ENCODE measurements around the gene CMTM7. TPM values are rescaled to one million over a fixed set of nuclear protein-coding genes. Genes with fewer than 3 reads are reported as not detected.

Gene CMTM7
- total and polyA plus RNA-seq, 2 experiments from 2014 or later: 32.2 to 93.6 TPM

DNA sequence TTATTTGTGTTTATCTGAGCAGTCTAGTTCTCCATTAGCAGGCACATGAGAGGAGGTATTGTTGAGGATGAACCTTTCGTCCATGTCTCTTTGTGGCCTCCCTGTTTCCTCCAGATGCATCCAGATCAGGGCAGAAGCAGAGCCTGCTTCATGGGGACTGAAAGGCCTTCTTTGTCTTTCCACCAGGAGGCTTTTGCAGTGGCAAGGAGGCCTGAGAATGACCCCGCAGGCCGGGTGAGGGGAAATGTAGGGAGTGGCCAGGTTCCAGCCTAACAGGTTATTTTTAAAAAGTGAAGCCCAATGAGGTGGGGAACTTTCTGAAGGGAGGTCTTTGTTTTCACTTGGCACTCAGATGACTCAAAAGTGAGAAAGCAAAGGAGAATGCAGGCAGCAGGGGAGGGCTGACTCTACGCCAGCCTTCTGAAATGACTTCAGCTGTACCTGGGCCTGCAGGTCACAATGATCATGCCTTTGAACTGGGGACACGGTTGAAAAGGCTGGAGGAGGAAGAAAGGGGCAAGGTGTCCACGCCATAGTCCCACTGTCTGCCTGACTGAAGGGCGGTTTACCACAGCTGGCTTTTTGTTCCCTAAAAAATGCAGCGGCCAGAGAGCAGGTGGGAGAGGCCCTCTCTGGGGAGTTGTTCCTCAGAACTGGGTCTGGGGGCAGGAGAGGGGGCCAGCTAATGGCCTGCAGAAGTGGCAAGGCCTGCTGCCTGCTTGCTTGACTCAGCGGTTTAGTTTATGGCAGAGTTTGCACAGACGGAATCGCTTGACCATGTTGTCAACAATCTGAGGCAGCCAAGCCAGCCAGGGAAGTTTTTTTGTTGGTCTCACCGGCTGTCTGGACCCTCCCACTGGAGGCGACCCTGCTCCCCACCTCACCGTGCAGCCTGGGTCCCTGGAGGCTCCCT is 28.7 kb downstream of the CMTM7 start (continued):
- TF ChIP-seq, protein P1, sequence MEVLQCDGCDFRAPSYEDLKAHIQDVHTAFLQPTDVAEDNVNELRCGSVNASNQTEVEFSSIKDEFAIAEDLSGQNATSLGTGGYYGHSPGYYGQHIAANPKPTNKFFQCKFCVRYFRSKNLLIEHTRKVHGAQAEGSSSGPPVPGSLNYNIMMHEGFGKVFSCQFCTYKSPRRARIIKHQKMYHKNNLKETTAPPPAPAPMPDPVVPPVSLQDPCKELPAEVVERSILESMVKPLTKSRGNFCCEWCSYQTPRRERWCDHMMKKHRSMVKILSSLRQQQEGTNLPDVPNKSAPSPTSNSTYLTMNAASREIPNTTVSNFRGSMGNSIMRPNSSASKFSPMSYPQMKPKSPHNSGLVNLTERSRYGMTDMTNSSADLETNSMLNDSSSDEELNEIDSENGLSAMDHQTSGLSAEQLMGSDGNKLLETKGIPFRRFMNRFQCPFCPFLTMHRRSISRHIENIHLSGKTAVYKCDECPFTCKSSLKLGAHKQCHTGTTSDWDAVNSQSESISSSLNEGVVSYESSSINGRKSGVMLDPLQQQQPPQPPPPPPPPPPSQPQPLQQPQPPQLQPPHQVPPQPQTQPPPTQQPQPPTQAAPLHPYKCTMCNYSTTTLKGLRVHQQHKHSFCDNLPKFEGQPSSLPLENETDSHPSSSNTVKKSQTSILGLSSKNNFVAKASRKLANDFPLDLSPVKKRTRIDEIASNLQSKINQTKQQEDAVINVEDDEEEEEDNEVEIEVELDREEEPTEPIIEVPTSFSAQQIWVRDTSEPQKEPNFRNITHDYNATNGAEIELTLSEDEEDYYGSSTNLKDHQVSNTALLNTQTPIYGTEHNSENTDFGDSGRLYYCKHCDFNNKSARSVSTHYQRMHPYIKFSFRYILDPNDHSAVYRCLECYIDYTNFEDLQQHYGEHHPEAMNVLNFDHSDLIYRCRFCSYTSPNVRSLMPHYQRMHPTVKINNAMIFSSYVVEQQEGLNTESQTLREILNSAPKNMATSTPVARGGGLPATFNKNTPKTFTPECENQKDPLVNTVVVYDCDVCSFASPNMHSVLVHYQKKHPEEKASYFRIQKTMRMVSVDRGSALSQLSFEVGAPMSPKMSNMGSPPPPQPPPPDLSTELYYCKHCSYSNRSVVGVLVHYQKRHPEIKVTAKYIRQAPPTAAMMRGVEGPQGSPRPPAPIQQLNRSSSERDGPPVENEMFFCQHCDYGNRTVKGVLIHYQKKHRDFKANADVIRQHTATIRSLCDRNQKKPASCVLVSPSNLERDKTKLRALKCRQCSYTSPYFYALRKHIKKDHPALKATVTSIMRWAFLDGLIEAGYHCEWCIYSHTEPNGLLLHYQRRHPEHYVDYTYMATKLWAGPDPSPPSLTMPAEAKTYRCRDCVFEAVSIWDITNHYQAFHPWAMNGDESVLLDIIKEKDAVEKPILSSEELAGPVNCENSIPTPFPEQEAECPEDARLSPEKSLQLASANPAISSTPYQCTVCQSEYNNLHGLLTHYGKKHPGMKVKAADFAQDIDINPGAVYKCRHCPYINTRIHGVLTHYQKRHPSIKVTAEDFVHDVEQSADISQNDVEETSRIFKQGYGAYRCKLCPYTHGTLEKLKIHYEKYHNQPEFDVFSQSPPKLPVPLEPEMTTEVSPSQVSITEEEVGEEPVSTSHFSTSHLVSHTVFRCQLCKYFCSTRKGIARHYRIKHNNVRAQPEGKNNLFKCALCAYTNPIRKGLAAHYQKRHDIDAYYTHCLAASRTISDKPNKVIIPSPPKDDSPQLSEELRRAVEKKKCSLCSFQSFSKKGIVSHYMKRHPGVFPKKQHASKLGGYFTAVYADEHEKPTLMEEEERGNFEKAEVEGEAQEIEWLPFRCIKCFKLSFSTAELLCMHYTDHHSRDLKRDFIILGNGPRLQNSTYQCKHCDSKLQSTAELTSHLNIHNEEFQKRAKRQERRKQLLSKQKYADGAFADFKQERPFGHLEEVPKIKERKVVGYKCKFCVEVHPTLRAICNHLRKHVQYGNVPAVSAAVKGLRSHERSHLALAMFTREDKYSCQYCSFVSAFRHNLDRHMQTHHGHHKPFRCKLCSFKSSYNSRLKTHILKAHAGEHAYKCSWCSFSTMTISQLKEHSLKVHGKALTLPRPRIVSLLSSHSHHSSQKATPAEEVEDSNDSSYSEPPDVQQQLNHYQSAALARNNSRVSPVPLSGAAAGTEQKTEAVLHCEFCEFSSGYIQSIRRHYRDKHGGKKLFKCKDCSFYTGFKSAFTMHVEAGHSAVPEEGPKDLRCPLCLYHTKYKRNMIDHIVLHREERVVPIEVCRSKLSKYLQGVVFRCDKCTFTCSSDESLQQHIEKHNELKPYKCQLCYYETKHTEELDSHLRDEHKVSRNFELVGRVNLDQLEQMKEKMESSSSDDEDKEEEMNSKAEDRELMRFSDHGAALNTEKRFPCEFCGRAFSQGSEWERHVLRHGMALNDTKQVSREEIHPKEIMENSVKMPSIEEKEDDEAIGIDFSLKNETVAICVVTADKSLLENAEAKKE (CRISPR knock-in tag; IDR thresholded peaks at IDR 0.05): 0 out of 2 replicates have a peak, but pooled peaks have one; percentile 36

DNA sequence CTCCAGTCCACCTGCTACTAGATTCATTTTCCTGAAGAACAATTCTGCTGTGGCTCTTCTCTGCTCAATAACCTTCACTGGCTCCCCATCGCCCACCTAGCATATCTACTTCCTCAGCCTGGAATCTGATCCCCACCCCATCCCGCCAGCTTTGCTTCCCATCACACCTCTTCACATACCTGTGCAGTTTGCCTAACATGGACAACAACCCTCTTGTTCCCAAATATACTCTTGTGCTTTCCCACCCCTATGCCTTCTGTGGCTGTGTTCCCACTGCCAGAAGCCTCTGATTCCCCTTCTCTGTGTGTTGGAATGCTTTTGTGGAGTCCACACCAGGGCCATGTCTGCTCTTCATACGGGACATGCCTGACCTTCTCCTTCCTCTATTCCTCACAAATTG is 29.5 kb downstream of the CMTM7 start:
- Histone ChIP-seq H3K27me3 (ENCODE audit: insufficient read depth) (no peaks in the 10 kb centered on the region), H3K79me2 (replicated peaks; ENCODE audit: insufficient read depth) (peaks cover 77% of the 10 kb centered on the region), H4K20me1 (replicated peaks; ENCODE audit: insufficient read depth) (no peaks in the 10 kb centered on the region; the same call in 1 of the 2 replicates), H2AFZ (no peak overlapping the region), H3K4me3 (no peak overlapping the region), H3K9me2 (ENCODE audit: insufficient read depth) (no peaks in the 10 kb centered on the region), H3K4me1 (ENCODE audit: insufficient read depth) (peaks cover 17% of the 10 kb centered on the region), H3F3A (replicated peaks; ENCODE audit: low read depth) (no peaks in the 10 kb centered on the region), H3K27ac (ENCODE audit: low read depth) (no peak overlapping the region; the same call in 1 of the 2 replicates), H3K4me2 (0 out of 2 replicates have a peak overlapping the region, but pooled peaks have one; percentile 57), H3K36me3 (ENCODE audit: insufficient read depth) (no peaks in the 10 kb centered on the region)
- H3K27ac Mint-ChIP-seq: no peak overlapping the region
- no peaks in the 10 kb centered on the region for H3K27me3 Mint-ChIP-seq (ENCODE audit: insufficient read depth, low read depth, poor library complexity)
- DNase-seq (ENCODE audit: low spot score) (no peak), ATAC-seq (no peak)
- H3K36me3 Mint-ChIP-seq (ENCODE audit: low read depth): peaks cover 14% of the 10 kb centered on the region; the same call in 2 of the 3 replicates
- H3K4me1 Mint-ChIP-seq: peaks cover 24% of the 10 kb centered on the region
- peaks cover 12% of the 10 kb centered on the region; the same call in 2 of the 3 replicates for H3K9me3 Mint-ChIP-seq
- H3K4me3 Mint-ChIP-seq: no peak overlapping the region
- TF ChIP-seq, protein P2, sequence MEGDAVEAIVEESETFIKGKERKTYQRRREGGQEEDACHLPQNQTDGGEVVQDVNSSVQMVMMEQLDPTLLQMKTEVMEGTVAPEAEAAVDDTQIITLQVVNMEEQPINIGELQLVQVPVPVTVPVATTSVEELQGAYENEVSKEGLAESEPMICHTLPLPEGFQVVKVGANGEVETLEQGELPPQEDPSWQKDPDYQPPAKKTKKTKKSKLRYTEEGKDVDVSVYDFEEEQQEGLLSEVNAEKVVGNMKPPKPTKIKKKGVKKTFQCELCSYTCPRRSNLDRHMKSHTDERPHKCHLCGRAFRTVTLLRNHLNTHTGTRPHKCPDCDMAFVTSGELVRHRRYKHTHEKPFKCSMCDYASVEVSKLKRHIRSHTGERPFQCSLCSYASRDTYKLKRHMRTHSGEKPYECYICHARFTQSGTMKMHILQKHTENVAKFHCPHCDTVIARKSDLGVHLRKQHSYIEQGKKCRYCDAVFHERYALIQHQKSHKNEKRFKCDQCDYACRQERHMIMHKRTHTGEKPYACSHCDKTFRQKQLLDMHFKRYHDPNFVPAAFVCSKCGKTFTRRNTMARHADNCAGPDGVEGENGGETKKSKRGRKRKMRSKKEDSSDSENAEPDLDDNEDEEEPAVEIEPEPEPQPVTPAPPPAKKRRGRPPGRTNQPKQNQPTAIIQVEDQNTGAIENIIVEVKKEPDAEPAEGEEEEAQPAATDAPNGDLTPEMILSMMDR (conservative IDR thresholded peaks at IDR 0.05; ENCODE audit: low read depth in 2 of 2): no peak
- TF ChIP-seq, protein P1 (CRISPR knock-in tag; IDR thresholded peaks at IDR 0.05): no peak
- TF ChIP-seq ZNF114 (CRISPR knock-in tag; IDR thresholded peaks at IDR 0.05): no peak
- no peak for TF ChIP-seq EZH2 (IDR thresholded peaks at IDR 0.05; ENCODE audit: low read depth, unreplicated experiment)
- TF ChIP-seq CREB1 (CRISPR knock-in tag; IDR thresholded peaks at IDR 0.05; ENCODE audit: low read depth): no peak
